H9 (cell line): Measurements from ENCODE around the gene CHN2. TPM values are rescaled to one million over a fixed set of nuclear protein-coding genes. Genes with fewer than 3 reads are reported as not detected.

Experiments
- DNase-seq: peaks from one replicate; pipeline ENCODE4 v3.0.0-alpha.2; 2017
- H2AFZ ChIP-seq: one replicate; pipeline ENCODE4 v1.6.1; 2013; ENCODE audit warnings: mild to moderate bottlenecking, low read length, control low read depth, moderate library complexity
- H2AK5ac ChIP-seq: 2 replicates; pipeline ENCODE4 v1.6.1; 2013; ENCODE audit warnings: low read length, control low read depth, mixed read lengths; ENCODE audit not compliant: insufficient read length
- H2BK120ac ChIP-seq: one replicate; pipeline ENCODE4 v1.6.1; 2013; ENCODE audit warnings: low read depth, mild to moderate bottlenecking, low read length, control low read depth, inconsistent platforms; ENCODE audit not compliant: poor library complexity, severe bottlenecking
- H2BK12ac ChIP-seq: 2 replicates; pipeline ENCODE4 v1.6.1; 2013; ENCODE audit warnings: low read length, control low read depth, mixed read lengths, low read depth; ENCODE audit not compliant: insufficient read length
- H2BK15ac ChIP-seq: 2 replicates; pipeline ENCODE4 v1.6.1; 2013; ENCODE audit warnings: low read depth, low read length, control low read depth
- H2BK20ac ChIP-seq: one replicate; pipeline ENCODE4 v1.6.1; 2013; ENCODE audit warnings: low read depth, mild to moderate bottlenecking, low read length, control low read depth, inconsistent platforms; ENCODE audit not compliant: poor library complexity, severe bottlenecking
- H2BK5ac ChIP-seq: 2 replicates; pipeline ENCODE4 v1.6.1; 2013; ENCODE audit warnings: low read length, control low read depth, mixed read lengths; ENCODE audit not compliant: insufficient read length
- H3K14ac ChIP-seq: 2 replicates; pipeline ENCODE4 v1.6.1; 2013; ENCODE audit warnings: low read length, control low read depth; ENCODE audit not compliant: insufficient read depth
- H3K18ac ChIP-seq: 2 replicates; pipeline ENCODE4 v1.6.1; 2013; ENCODE audit warnings: low read depth, mild to moderate bottlenecking, mixed read lengths, low read length, control low read depth; ENCODE audit not compliant: insufficient read length
- H3K23ac ChIP-seq: 2 replicates; pipeline ENCODE4 v1.6.1; 2013; ENCODE audit warnings: low read length, control low read depth, mixed read lengths, low read depth; ENCODE audit not compliant: insufficient read length
- H3K23me2 ChIP-seq: 2 replicates; pipeline ENCODE4 v1.6.1; 2013; ENCODE audit warnings: low read depth, mild to moderate bottlenecking, mixed read lengths, low read length, control low read depth; ENCODE audit not compliant: insufficient read length, poor library complexity, severe bottlenecking
- H3K27ac ChIP-seq: 2 replicates; pipeline ENCODE4 v1.5.1; 2013; ENCODE audit warnings: low read length, control low read depth, mixed read lengths, low read depth; ENCODE audit not compliant: insufficient read length
- H3K27me3 ChIP-seq: 2 replicates; pipeline ENCODE4 v1.6.1; 2013; ENCODE audit warnings: low read length, control low read depth, inconsistent platforms; ENCODE audit not compliant: insufficient read depth
- H3K4ac ChIP-seq: 2 replicates; pipeline ENCODE4 v1.6.1; 2013; ENCODE audit warnings: low read depth, mild to moderate bottlenecking, control low read depth, inconsistent platforms, low read length, moderate library complexity
- H3K4me1 ChIP-seq: 2 replicates; pipeline ENCODE4 v1.6.1; 2013; ENCODE audit warnings: low read length, control low read depth, inconsistent platforms; ENCODE audit not compliant: insufficient read depth
- H3K4me2 ChIP-seq: 2 replicates; pipeline ENCODE4 v1.6.1; 2013; ENCODE audit warnings: low read length, control low read depth, mixed read lengths; ENCODE audit not compliant: insufficient read length, insufficient read depth
- H3K56ac ChIP-seq: 2 replicates; pipeline ENCODE4 v1.6.1; 2013; ENCODE audit warnings: low read depth, mild to moderate bottlenecking, mixed read lengths, low read length, control low read depth; ENCODE audit not compliant: insufficient read length
- H3K79me1 ChIP-seq: 2 replicates; pipeline ENCODE4 v1.6.1; 2013; ENCODE audit warnings: low read depth, mild to moderate bottlenecking, moderate library complexity, low read length, control low read depth, inconsistent platforms; ENCODE audit not compliant: insufficient read depth, poor library complexity, severe bottlenecking
- H3K79me2 ChIP-seq: 2 replicates; pipeline ENCODE4 v1.6.1; 2013; ENCODE audit warnings: low read length, control low read depth, inconsistent platforms; ENCODE audit not compliant: insufficient read depth
- H3K9ac ChIP-seq: 2 replicates; pipeline ENCODE4 v1.6.1; 2013; ENCODE audit warnings: low read length, control low read depth, mixed read lengths; ENCODE audit not compliant: insufficient read length; ENCODE audit errors: extremely low read depth
- H3K9me3 ChIP-seq: one replicate; pipeline ENCODE4 v1.6.1; 2013; ENCODE audit warnings: low read depth, low read length, inconsistent platforms; ENCODE audit not compliant: control insufficient read depth
- H3T11ph ChIP-seq: one replicate; pipeline ENCODE4 v1.6.1; 2013; ENCODE audit warnings: mild to moderate bottlenecking, low read length, control low read depth, inconsistent platforms
- H4K20me1 ChIP-seq: one replicate; pipeline ENCODE4 v1.6.1; 2013; ENCODE audit not compliant: control insufficient read depth, insufficient read length, insufficient read depth
- H4K5ac ChIP-seq: 2 replicates; pipeline ENCODE4 v1.6.1; 2013; ENCODE audit warnings: low read depth, mild to moderate bottlenecking, mixed read lengths, low read length, control low read depth; ENCODE audit not compliant: insufficient read length
- H4K8ac ChIP-seq: replicated peaks from 2 replicates; pipeline ENCODE4 v1.6.1; 2013; ENCODE audit warnings: low read length, control low read depth, mixed read lengths, low read depth; ENCODE audit not compliant: insufficient read length
- H4K91ac ChIP-seq: 2 replicates; pipeline ENCODE4 v1.6.1; 2013; ENCODE audit warnings: low read depth, mild to moderate bottlenecking, moderate library complexity, mixed read lengths, low read length, control low read depth; ENCODE audit not compliant: insufficient read length
- H3K27ac Mint-ChIP-seq, 3 experiments: 2 replicates in 2 of 3; 3 replicates in 1 of 3; pipeline ENCODE4 v1.8.0; 2020 to 2021; ENCODE audit warnings: mixed read lengths in 3 of 3, mild to moderate bottlenecking in 1 of 3, moderate library complexity in 1 of 3
- H3K27me3 Mint-ChIP-seq: 2 replicates; pipeline ENCODE4 v1.8.0; 2021; ENCODE audit warnings: low read depth, mild to moderate bottlenecking, moderate library complexity, mixed read lengths
- H3K36me3 Mint-ChIP-seq, 3 experiments: 2 replicates in 2 of 3; 3 replicates in 1 of 3; pipeline ENCODE4 v1.8.0; 2020 to 2021; ENCODE audit warnings: low read depth in 3 of 3, mixed read lengths in 3 of 3; ENCODE audit not compliant: insufficient read depth in 1 of 3
- H3K4me1 Mint-ChIP-seq, 2 experiments: 2 replicates each; pipeline ENCODE4 v1.8.0; 2020; ENCODE audit warnings: mixed read lengths in 2 of 2
- H3K4me3 Mint-ChIP-seq, 2 experiments: 2 replicates in 1 of 2; 3 replicates in 1 of 2; pipeline ENCODE4 v1.8.0; 2020 to 2021; ENCODE audit warnings: mild to moderate bottlenecking in 2 of 2, mixed read lengths in 2 of 2, moderate library complexity in 1 of 2
- H3K9me3 Mint-ChIP-seq, 2 experiments: 2 replicates in 1 of 2; 3 replicates in 1 of 2; pipeline ENCODE4 v1.8.0; 2020; ENCODE audit warnings: mild to moderate bottlenecking in 2 of 2, mixed read lengths in 2 of 2, moderate library complexity in 1 of 2
- CTCF ChIP-seq: fragments of 200-600 bp; sonication (generic); conservative IDR thresholded peaks from 3 replicates; pipeline ENCODE4 v1.8.0; 2021; ENCODE audit warnings: antibody characterized with exemption, mild to moderate bottlenecking
- WGBS: extraction: QIAGEN DNeasy Blood & Tissue Kit; methylation state at CpG from one replicate; pipeline ENCODE4 v1.1.7; 2013; ENCODE audit warnings: missing lambda C conversion rate, low lambda C conversion rate, mixed read lengths; ENCODE audit not compliant: insufficient read length; ENCODE audit errors: extremely low coverage; 5-methylcytosine and 5-hydroxymethylcytosine counted together
- total RNA-seq: library from RNA; stranded (reverse); gene quantifications from 2 replicates; pipeline ENCODE4 v1.2.1, GENCODE V29; 2021

Gene CHN2
- total RNA-seq, 1 experiment from 2014 or later, result 3.3 TPM

GRCh38 chr7:29297194-29297890, 102.8 kb downstream of the CHN2 start:
- H3K56ac ChIP-seq, result no peak overlapping the region
- no peaks in the 10 kb centered on the region for H4K20me1 ChIP-seq
- peaks cover 66 to 73% of the 10 kb centered on the region in 2 experiments for H3K4me1 Mint-ChIP-seq
- no peaks in the 10 kb centered on the region for H3K36me3 Mint-ChIP-seq
- no peak overlapping the region for H3K4me2 ChIP-seq
- no peak overlapping the region for H4K5ac ChIP-seq
- peaks cover 11% of the 10 kb centered on the region; the same call in 1 of the 2 replicates for H3K4me1 ChIP-seq
- no peak overlapping the region for H3K4ac ChIP-seq
- no peak overlapping the region for H2AK5ac ChIP-seq
- no peak overlapping the region for H3K9ac ChIP-seq
- H3K23me2 ChIP-seq, result no peaks in the 10 kb centered on the region
- no peak overlapping the region for H3K27ac ChIP-seq
- no peak overlapping the region for H3K23ac ChIP-seq
- no peak overlapping the region for H2BK120ac ChIP-seq
- no peaks in the 10 kb centered on the region for H3K9me3 ChIP-seq
- no peak overlapping the region for H4K8ac ChIP-seq
- no peaks in the 10 kb centered on the region for H3K27me3 ChIP-seq
- H3K79me1 ChIP-seq, result no peaks in the 10 kb centered on the region
- H4K91ac ChIP-seq, result no peak overlapping the region
- H3K14ac ChIP-seq, result no peak overlapping the region; the same call in 1 of the 2 replicates
- H2AFZ ChIP-seq, result no peak overlapping the region
- no peak overlapping the region for H3T11ph ChIP-seq
- TF ChIP-seq CTCF, result peak; percentile 81
- peaks cover 1% of the 10 kb centered on the region; the same call in 1 of the 2 replicates for H3K27me3 Mint-ChIP-seq
- H3K9me3 Mint-ChIP-seq, result no peaks in the 10 kb centered on the region
- no peak overlapping the region for H2BK20ac ChIP-seq
- DNase-seq, result peak; percentile 76
- peak overlapping the region in 1 of 2 experiments; percentile 62; a peak in 3 of 5 replicates for H3K4me3 Mint-ChIP-seq
- no peak overlapping the region for H3K18ac ChIP-seq
- H3K27ac Mint-ChIP-seq, result peak overlapping the region in 2 of 3 experiments; percentile 29 to 78; a peak in 4 of 7 replicates
- no peak overlapping the region for H2BK12ac ChIP-seq
- no CpG with 5 or more reads among the region's 16 CpGs for WGBS
- no peak overlapping the region for H2BK15ac ChIP-seq
- no peaks in the 10 kb centered on the region for H3K79me2 ChIP-seq
- no peak overlapping the region for H2BK5ac ChIP-seq
